K562 (cell line): ENCODE measurements around the gene SHANK1. TPM values are rescaled to one million over a fixed set of nuclear protein-coding genes. Genes with fewer than 3 reads are reported as not detected.

Experiments
- BRD9 ChIP-seq: fragments of 450-650 bp; IDR thresholded peaks from 2 replicates; pipeline ENCODE4 v1.6.1; 2018; ENCODE audit warnings: low read depth; ENCODE audit not compliant: partially characterized antibody
- CBFB ChIP-seq: sonication (generic); formaldehyde crosslinking; IDR thresholded peaks from 2 replicates; pipeline ENCODE4 v1.4.0; 2020; ENCODE audit warnings: mild to moderate bottlenecking, missing genetic modification reagents
- DMBX1 ChIP-seq: fragments of 250-450 bp; sonication (Bioruptor Pico); IDR thresholded peaks from 2 replicates; pipeline ENCODE4 v1.8.0; 2022; ENCODE audit warnings: inconsistent platforms, mild to moderate bottlenecking, moderate library complexity, borderline replicate concordance
- ETS1 ChIP-seq: conservative IDR thresholded peaks from 2 replicates; pipeline ENCODE4 v1.6.1; 2011; ENCODE audit warnings: low read depth, mild to moderate bottlenecking, low read length; ENCODE audit not compliant: control insufficient read depth
- FUS ChIP-seq: fragments of 200-400 bp; formaldehyde crosslinking; optimal IDR thresholded peaks from 2 replicates; pipeline ENCODE3; 2017; ENCODE audit warnings: low read depth, low read length
- GTF2E2 ChIP-seq: fragments of 200-800 bp; sonication (Bioruptor generic); IDR thresholded peaks from 2 replicates; pipeline ENCODE4 v1.6.1; 2016; ENCODE audit warnings: missing genetic modification characterization, missing compliant biosample characterization
- LCOR ChIP-seq: sonication (generic); formaldehyde crosslinking; IDR thresholded peaks from 2 replicates; pipeline ENCODE4 v1.8.0; 2022; ENCODE audit warnings: mild to moderate bottlenecking, missing genetic modification reagents
- NUFIP1 ChIP-seq: fragments of 450-650 bp; IDR thresholded peaks from 2 replicates; pipeline ENCODE4 v1.6.1; 2018; ENCODE audit not compliant: partially characterized antibody
- RBM39 ChIP-seq: fragments of 200-400 bp; formaldehyde crosslinking; optimal IDR thresholded peaks from 2 replicates; pipeline ENCODE3; 2018; ENCODE audit warnings: low read depth, low read length
- SIN3B ChIP-seq: fragments of 450-650 bp; IDR thresholded peaks from 2 replicates; pipeline ENCODE4 v1.6.1; 2017; ENCODE audit warnings: low read depth, mild to moderate bottlenecking, moderate library complexity
- SP1 ChIP-seq: sonication (generic); formaldehyde crosslinking; IDR thresholded peaks from 2 replicates; pipeline ENCODE4 v1.8.1; 2022; ENCODE audit warnings: mild to moderate bottlenecking, missing genetic modification reagents
- TEAD1 ChIP-seq, 2 experiments: fragments of 450-650 bp in 1 of 2; sonication (generic) in 1 of 2; formaldehyde crosslinking; IDR thresholded peaks; 2 replicates each; pipeline versions ENCODE4 v1.4.0 to v1.8.0; 2020 to 2022; ENCODE audit warnings: mild to moderate bottlenecking in 2 of 2, missing genetic modification reagents in 1 of 2
- ZBTB9 ChIP-seq: fragments of 450-650 bp; formaldehyde crosslinking; IDR thresholded peaks from 2 replicates; pipeline ENCODE4 v1.4.0; 2020; ENCODE audit warnings: mild to moderate bottlenecking, moderate library complexity
- ZNF311 ChIP-seq: fragments of 250-450 bp; sonication (Bioruptor Pico); IDR thresholded peaks from 2 replicates; pipeline ENCODE4 v1.4.0; 2020; ENCODE audit warnings: mild to moderate bottlenecking, moderate library complexity
- ZNF445 ChIP-seq: fragments of 250-450 bp; sonication (Bioruptor Pico); IDR thresholded peaks from 2 replicates; pipeline ENCODE4 v1.4.0; 2020; ENCODE audit warnings: low read depth, mild to moderate bottlenecking, moderate library complexity
- ZNF518B ChIP-seq: fragments of 250-450 bp; sonication (Bioruptor Pico); IDR thresholded peaks from 2 replicates; pipeline ENCODE4 v1.5.0; 2021; ENCODE audit warnings: mild to moderate bottlenecking, moderate library complexity
- ZNF589 ChIP-seq: fragments of 200-800 bp; sonication (Bioruptor generic); IDR thresholded peaks from 2 replicates; pipeline ENCODE4 v1.6.1; 2016; ENCODE audit warnings: low read depth, missing genetic modification characterization, missing compliant biosample characterization
- polyA plus RNA-seq, 8 experiments: library from polyadenylated mRNA; depleted of rRNA in 4 of 8; stranded (reverse) in 5 of 8; unstranded in 3 of 8; fragments of >200 nt; fragmentation: Nextera tagmentation in 2 of 8; fragmentation: Illumina TruSeq in 1 of 8; extraction: Ambion mirVana in 2 of 8; extraction: Trizol in 1 of 8; gene quantifications; 2 replicates each; pipeline versions ENCODE4 v1.2.1 to v1.2.3, GENCODE V29; 2011 to 2014; ENCODE audit warnings: inconsistent platforms in 1 of 8, missing spikeins in 1 of 8
- total RNA-seq, 7 experiments: library from RNA; depleted of rRNA in 6 of 7; stranded (reverse); fragments of >200 nt in 6 of 7; fragmentation: Illumina TruSeq in 2 of 7; extraction: Trizol in 2 of 7; gene quantifications; 2 replicates each; pipeline versions ENCODE4 v1.2.1 to v1.2.3, GENCODE V29; 2011 to 2021; ENCODE audit warnings: low replicate concordance in 1 of 7
- TF ChIP-seq, protein P1 (sequence below): sonication (generic); formaldehyde crosslinking; IDR thresholded peaks from 2 replicates; pipeline ENCODE4 v1.8.1; 2023; ENCODE audit warnings: mild to moderate bottlenecking, missing genetic modification reagents
- TF ChIP-seq, protein P2 (sequence below): IDR thresholded peaks from 2 replicates; pipeline ENCODE4 v1.6.1; 2012; ENCODE audit warnings: low read depth, low read length, improper control_type of control experiment, borderline replicate concordance

Gene SHANK1
- total and polyA plus RNA-seq, 9 of the 15 experiments (the other 6 are each of a cell fraction or from before 2014, with no cell fraction given): 0.33 to 1.3 (median 0.55) TPM; not detected in 2

DNA sequence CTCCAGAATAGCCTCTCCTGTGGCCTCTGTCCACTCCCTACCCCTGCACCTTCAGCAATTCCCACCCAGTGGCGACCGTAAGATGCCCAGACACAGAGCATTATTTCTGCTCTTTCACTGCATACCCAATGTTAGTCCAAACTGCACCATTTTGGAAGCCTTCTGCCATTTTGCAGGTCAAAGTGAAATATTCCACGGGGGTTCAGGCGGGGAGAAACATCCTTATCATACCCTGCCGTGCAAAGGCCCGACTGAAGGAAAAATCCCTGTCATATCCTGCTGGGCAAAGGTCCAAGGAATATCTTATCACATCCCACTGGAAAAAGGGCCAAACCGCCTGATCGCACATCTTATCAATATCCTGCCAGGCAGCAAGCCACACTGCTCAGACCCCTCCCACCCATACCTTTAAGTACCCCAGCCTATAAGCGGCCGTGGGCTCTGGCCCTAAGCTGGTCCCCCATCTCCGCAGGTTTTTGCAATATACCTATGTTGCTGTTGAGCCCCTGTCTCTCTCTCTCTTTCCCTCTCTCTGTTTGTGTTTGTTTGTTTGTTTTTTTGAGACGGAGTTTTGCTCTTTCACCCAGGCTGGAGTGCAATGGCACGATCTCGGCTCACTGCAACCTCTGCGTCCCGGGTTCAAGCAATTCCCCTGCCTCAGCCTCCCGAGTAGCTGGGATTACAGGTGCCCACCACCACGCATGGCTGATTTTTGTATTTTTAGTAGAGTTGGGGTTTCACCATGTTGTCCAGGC is 21.8 kb upstream of the SHANK1 start (continued):
- TF ChIP-seq ZNF518B (no peak), ZBTB9 (CRISPR knock-in tag) (no peak), RBM39 (no peak), SIN3B (no peak), GTF2E2 (tag) (no peak), FUS (no peak), CBFB (CRISPR knock-in tag) (no peak), SP1 (CRISPR knock-in tag) (peak; percentile 59; the same call in 1 of the 2 replicates), ZNF311 (CRISPR knock-in tag) (peak; percentile 55), TEAD1 (CRISPR knock-in tag; IDR thresholded peaks at IDR 0.05) (no peak), ZNF445 (CRISPR knock-in tag) (no peak), BRD9 (peak; percentile 55), ETS1 (no peak), NUFIP1 (no peak), ZNF589 (CRISPR knock-in tag) (peak; percentile 54; the same call in 1 of the 2 replicates), DMBX1 (CRISPR knock-in tag) (0 out of 2 replicates have a peak, but pooled peaks have one; percentile 13), LCOR (no peak)
- TF ChIP-seq, protein P1, sequence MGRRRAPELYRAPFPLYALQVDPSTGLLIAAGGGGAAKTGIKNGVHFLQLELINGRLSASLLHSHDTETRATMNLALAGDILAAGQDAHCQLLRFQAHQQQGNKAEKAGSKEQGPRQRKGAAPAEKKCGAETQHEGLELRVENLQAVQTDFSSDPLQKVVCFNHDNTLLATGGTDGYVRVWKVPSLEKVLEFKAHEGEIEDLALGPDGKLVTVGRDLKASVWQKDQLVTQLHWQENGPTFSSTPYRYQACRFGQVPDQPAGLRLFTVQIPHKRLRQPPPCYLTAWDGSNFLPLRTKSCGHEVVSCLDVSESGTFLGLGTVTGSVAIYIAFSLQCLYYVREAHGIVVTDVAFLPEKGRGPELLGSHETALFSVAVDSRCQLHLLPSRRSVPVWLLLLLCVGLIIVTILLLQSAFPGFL: no peak
- TF ChIP-seq, protein P2, sequence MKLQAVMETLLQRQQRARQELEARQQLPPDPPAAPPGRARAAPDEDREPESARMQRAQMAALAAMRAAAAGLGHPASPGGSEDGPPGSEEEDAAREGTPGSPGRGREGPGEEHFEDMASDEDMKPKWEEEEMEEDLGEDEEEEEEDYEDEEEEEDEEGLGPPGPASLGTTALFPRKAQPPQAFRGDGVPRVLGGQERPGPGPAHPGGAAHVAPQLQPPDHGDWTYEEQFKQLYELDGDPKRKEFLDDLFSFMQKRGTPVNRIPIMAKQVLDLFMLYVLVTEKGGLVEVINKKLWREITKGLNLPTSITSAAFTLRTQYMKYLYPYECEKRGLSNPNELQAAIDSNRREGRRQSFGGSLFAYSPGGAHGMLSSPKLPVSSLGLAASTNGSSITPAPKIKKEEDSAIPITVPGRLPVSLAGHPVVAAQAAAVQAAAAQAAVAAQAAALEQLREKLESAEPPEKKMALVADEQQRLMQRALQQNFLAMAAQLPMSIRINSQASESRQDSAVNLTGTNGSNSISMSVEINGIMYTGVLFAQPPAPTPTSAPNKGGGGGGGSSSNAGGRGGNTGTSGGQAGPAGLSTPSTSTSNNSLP: no peak
